ENCODE data around the gene AFMID. TPM values are rescaled to one million over a fixed set of nuclear protein-coding genes. Genes with fewer than 3 reads are reported as not detected.

Gene AFMID
- total RNA-seq, 1 experiment from 2014 or later, result 65.0 TPM

DNA sequence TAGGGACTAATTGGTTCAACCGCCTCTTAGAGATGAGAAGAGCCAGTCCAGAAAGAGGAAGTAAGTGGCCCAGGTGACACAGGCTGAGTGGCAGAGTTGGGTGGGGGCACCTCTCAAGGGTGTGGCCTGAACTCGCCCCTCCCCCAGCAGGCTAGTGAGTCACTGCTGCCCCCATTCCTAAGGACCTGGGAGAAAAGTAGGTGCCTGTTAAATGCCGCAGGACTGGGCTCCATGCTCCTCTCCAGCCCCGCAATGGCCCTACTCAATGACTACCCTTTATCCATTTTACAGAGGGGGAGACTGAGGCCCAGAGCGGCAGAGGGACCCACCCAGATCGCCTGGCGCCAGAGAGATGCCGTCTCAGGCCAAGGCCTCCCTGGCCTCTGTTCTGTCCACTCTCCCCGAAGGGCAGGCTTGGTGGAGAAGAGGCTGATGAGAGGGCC lies 52.3 kb downstream of the AFMID start:
- no TSS peak for BruUV-seq (replicated peaks)
- Histone ChIP-seq H3K4me1 (ENCODE audit: insufficient read depth, low read length, poor library complexity, severe bottlenecking) (no peaks in the 10 kb centered on the region), H3K9me3 (ENCODE audit: low read depth, low read length, poor library complexity, severe bottlenecking) (no peaks in the 10 kb centered on the region), H3K36me3 (ENCODE audit: insufficient read depth, low read length, poor library complexity, severe bottlenecking) (no peaks in the 10 kb centered on the region), H3K27me3 (replicated peaks; ENCODE audit: insufficient read depth, low read depth, low read length, poor library complexity) (no peaks in the 10 kb centered on the region), H3K4me3 (ENCODE audit: low read depth, low read length, poor library complexity, severe bottlenecking) (no peak overlapping the region), H3K27ac (ENCODE audit: low read depth, low read length, poor library complexity, severe bottlenecking) (no peak overlapping the region)
- POLR2A ChIA-PET (ENCODE audit: low non-redundant PET), result no interaction called here
- CTCF ChIA-PET, result no interaction called here
- no peak for DNase-seq (ENCODE audit: low spot score)
- intact Hi-C loops (cut with micrococcal nuclease; ENCODE audit: unreplicated experiment), result no loop called here
- TF ChIP-seq EZH2 (IDR thresholded peaks at IDR 0.05; ENCODE audit: borderline replicate concordance, low read depth, low read length, poor library complexity, severe bottlenecking), result no peak
- TF ChIP-seq, protein P1, sequence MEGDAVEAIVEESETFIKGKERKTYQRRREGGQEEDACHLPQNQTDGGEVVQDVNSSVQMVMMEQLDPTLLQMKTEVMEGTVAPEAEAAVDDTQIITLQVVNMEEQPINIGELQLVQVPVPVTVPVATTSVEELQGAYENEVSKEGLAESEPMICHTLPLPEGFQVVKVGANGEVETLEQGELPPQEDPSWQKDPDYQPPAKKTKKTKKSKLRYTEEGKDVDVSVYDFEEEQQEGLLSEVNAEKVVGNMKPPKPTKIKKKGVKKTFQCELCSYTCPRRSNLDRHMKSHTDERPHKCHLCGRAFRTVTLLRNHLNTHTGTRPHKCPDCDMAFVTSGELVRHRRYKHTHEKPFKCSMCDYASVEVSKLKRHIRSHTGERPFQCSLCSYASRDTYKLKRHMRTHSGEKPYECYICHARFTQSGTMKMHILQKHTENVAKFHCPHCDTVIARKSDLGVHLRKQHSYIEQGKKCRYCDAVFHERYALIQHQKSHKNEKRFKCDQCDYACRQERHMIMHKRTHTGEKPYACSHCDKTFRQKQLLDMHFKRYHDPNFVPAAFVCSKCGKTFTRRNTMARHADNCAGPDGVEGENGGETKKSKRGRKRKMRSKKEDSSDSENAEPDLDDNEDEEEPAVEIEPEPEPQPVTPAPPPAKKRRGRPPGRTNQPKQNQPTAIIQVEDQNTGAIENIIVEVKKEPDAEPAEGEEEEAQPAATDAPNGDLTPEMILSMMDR (conservative IDR thresholded peaks at IDR 0.05; ENCODE audit: low read depth, low read length), result no peak

DNA sequence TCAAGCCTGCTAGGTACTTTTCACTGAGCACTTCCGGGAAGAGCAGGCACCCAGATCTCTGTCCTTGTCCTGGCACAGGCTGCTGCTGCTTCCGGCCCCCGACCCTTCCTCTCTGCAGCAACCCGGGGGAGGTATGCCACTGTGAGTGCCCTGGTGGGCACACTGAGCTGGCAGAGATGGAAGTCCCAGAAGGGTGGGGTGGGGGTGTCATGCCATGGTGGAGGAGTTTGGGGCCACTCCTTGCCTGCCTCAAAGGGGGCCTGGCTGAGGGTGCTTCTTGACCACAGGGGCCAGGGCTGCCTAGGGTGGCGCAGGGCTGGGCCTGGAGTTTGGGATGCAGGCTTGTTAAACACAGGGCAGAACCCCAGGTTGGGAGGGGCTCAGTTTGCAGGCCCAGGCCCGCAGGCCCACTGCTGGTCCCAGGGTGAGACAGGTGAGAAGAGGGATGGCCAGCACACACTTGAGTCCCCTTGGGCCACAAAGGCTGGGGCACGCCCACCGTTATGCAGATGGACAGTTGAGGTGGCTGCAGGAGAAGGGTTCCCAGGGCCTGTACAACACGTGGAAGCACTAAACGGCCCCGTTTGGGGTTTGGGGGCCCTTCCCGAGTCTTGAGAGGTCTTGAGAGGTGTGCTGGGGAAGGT lies 53.0 kb downstream of the AFMID start:
- no peaks in the 10 kb centered on the region for H3K9me3 ChIP-seq (ENCODE audit: low read depth, low read length, poor library complexity, severe bottlenecking)
- H3K27me3 ChIP-seq (replicated peaks; ENCODE audit: insufficient read depth, low read depth, low read length, poor library complexity), result no peaks in the 10 kb centered on the region
- H3K4me1 ChIP-seq (ENCODE audit: insufficient read depth, low read length, poor library complexity, severe bottlenecking), result no peaks in the 10 kb centered on the region
- BruUV-seq (replicated peaks), result no TSS peak
- intact Hi-C loops (cut with micrococcal nuclease; ENCODE audit: unreplicated experiment), result no loop called here
- H3K4me3 ChIP-seq (ENCODE audit: low read depth, low read length, poor library complexity, severe bottlenecking), result no peak overlapping the region
- POLR2A ChIA-PET (ENCODE audit: low non-redundant PET), result no interaction called here
- H3K27ac ChIP-seq (ENCODE audit: low read depth, low read length, poor library complexity, severe bottlenecking), result no peak overlapping the region
- TF ChIP-seq, protein P1 (conservative IDR thresholded peaks at IDR 0.05; ENCODE audit: low read depth, low read length), result no peak
- no peak for TF ChIP-seq EZH2 (IDR thresholded peaks at IDR 0.05; ENCODE audit: borderline replicate concordance, low read depth, low read length, poor library complexity, severe bottlenecking)
- CTCF ChIA-PET, result no interaction called here
- no peaks in the 10 kb centered on the region for H3K36me3 ChIP-seq (ENCODE audit: insufficient read depth, low read length, poor library complexity, severe bottlenecking)
- no peak for DNase-seq (ENCODE audit: low spot score)

GRCh38 chr17:78240839-78241238 lies 53.7 kb downstream of the AFMID start:
- Histone ChIP-seq H3K27me3 (replicated peaks; ENCODE audit: insufficient read depth, low read depth, low read length, poor library complexity) (no peaks in the 10 kb centered on the region), H3K27ac (ENCODE audit: low read depth, low read length, poor library complexity, severe bottlenecking) (no peak overlapping the region), H3K4me3 (ENCODE audit: low read depth, low read length, poor library complexity, severe bottlenecking) (no peak overlapping the region), H3K4me1 (ENCODE audit: insufficient read depth, low read length, poor library complexity, severe bottlenecking) (no peaks in the 10 kb centered on the region), H3K9me3 (ENCODE audit: low read depth, low read length, poor library complexity, severe bottlenecking) (no peaks in the 10 kb centered on the region), H3K36me3 (ENCODE audit: insufficient read depth, low read length, poor library complexity, severe bottlenecking) (no peaks in the 10 kb centered on the region)
- no TSS peak for BruUV-seq (replicated peaks)
- POLR2A ChIA-PET (ENCODE audit: low non-redundant PET), result no interaction called here
- intact Hi-C loops (cut with micrococcal nuclease; ENCODE audit: unreplicated experiment), result no loop called here
- CTCF ChIA-PET, result no interaction called here
- no peak for TF ChIP-seq EZH2 (IDR thresholded peaks at IDR 0.05; ENCODE audit: borderline replicate concordance, low read depth, low read length, poor library complexity, severe bottlenecking)
- TF ChIP-seq, protein P1 (conservative IDR thresholded peaks at IDR 0.05; ENCODE audit: low read depth, low read length), result no peak
- DNase-seq (ENCODE audit: low spot score), result no peak
